Activated B cell treated with CpG ODN at 0.5 μM for 24 hours (primary cell): ENCODE results near the gene RFX4. TPM values are rescaled to one million over a fixed set of nuclear protein-coding genes. Genes with fewer than 3 reads are reported as not detected.

ENCODE experiments used
- ATAC-seq: fragments of 200-7000 bp; cut with Tn5 transposase; one replicate; pipeline ENCODE4 v1.10.0; 2021; ENCODE audit warnings: low read depth, mild to moderate bottlenecking, moderate library complexity
- CTCF ChIA-PET: fragments of 350-600 bp; sonication (Branson Sonifier 250); formaldehyde crosslinking; loops from one replicate; lab custom pipeline; 2021; ENCODE audit warnings: antibody characterized with exemption; lab: Charles Lee
- POLR2A ChIA-PET: fragments of 350-600 bp; sonication (Branson Sonifier 250); formaldehyde crosslinking; loops from one replicate; lab custom pipeline; 2021; ENCODE audit warnings: antibody characterized with exemption; lab: Charles Lee
- DNase-seq: peaks from one replicate; pipeline ENCODE4 v3.0.0; 2022
- H3K27ac Mint-ChIP-seq: one replicate; pipeline ENCODE4 v1.8.0; 2020; ENCODE audit warnings: mixed read lengths
- H3K27me3 Mint-ChIP-seq: one replicate; pipeline ENCODE4 v1.8.0; 2021; ENCODE audit warnings: mixed read lengths
- H3K36me3 Mint-ChIP-seq: one replicate; pipeline ENCODE4 v1.8.0; 2021; ENCODE audit warnings: low read depth, mixed read lengths
- H3K4me1 Mint-ChIP-seq: one replicate; pipeline ENCODE4 v1.8.0; 2021; ENCODE audit warnings: mixed read lengths
- H3K4me3 Mint-ChIP-seq: one replicate; pipeline ENCODE4 v1.8.0; 2020; ENCODE audit warnings: mild to moderate bottlenecking, mixed read lengths
- H3K9me3 Mint-ChIP-seq: one replicate; pipeline ENCODE4 v1.8.0; 2020; ENCODE audit warnings: mixed read lengths
- CTCF ChIP-seq: fragments of 200-600 bp; IDR thresholded peaks from one replicate; pipeline ENCODE4 v1.8.0; 2022; ENCODE audit warnings: antibody characterized with exemption, mild to moderate bottlenecking
- intact Hi-C: fragments of 100-400 bp; cut with micrococcal nuclease; formaldehyde crosslinking; loops from one replicate; pipeline ENCODE4 v1.15.1; 2024
- total RNA-seq: library from RNA; stranded (reverse); gene quantifications from 2 replicates; pipeline ENCODE4 v1.2.3, GENCODE V29; 2022

Gene RFX4
- total RNA-seq, 1 donor from 2014 or later = not detected

DNA sequence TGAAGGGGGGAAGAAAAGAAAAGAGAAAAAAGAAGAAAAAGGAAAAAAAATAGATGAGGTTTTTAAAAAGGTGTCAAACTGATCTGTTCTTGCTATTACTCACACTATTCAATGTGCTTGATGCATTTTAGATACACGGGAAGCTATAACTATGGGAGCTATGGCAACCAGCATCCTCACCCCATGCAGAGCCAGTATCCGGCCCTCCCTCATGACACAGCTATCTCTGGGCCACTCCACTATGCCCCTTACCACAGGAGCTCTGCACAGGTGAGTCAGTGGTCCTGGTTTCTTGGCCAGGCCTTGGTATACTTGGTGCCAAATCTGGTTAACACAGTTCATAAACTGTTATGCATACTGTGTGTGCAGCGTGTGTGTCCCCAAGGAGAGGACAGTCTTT lies 167.7 kb downstream of the RFX4 start:
- ChIA-PET POLR2A (no interaction called here), CTCF (no interaction called here)
- peaks cover 29% of the 10 kb centered on the region for H3K4me1 Mint-ChIP-seq
- H3K36me3 Mint-ChIP-seq = no peaks in the 10 kb centered on the region
- DNase-seq = no peak
- no peaks in the 10 kb centered on the region for H3K9me3 Mint-ChIP-seq
- TF ChIP-seq CTCF = no peak
- ATAC-seq = no peak
- H3K27me3 Mint-ChIP-seq = no peaks in the 10 kb centered on the region
- intact Hi-C loops = no loop called here
- no peak overlapping the region for H3K27ac Mint-ChIP-seq
- H3K4me3 Mint-ChIP-seq = no peak overlapping the region

- ChIA-PET CTCF (no interaction called here), POLR2A (no interaction called here)
- intact Hi-C loops = loop anchor here (2.0 kb wide), 1 partner anchor 21 kb away; the partner anchor contains the start of gene RIC8B
- Mint-ChIP-seq H3K36me3 (no peaks in the 10 kb centered on the region), H3K4me3 (peak overlapping the region; percentile 25), H3K27me3 (no peaks in the 10 kb centered on the region), H3K4me1 (peaks cover 18% of the 10 kb centered on the region), H3K9me3 (no peaks in the 10 kb centered on the region), H3K27ac (no peak overlapping the region)
- TF ChIP-seq CTCF = no peak
- DNase-seq (peak; percentile 33), ATAC-seq (peak; percentile 99)
Measured at GRCh38 chr12:106753526-106753925, 170.7 kb downstream of the RFX4 start.

- POLR2A ChIA-PET = no interaction called here
- no peaks in the 10 kb centered on the region for H3K36me3 Mint-ChIP-seq
- H3K27ac Mint-ChIP-seq = no peak overlapping the region
- intact Hi-C loops = no loop called here
- TF ChIP-seq CTCF = no peak
- H3K9me3 Mint-ChIP-seq = no peaks in the 10 kb centered on the region
- H3K27me3 Mint-ChIP-seq = no peaks in the 10 kb centered on the region
- peaks cover 22% of the 10 kb centered on the region for H3K4me1 Mint-ChIP-seq
- no peak overlapping the region for H3K4me3 Mint-ChIP-seq
- no peak for DNase-seq
- CTCF ChIA-PET = no interaction called here
- ATAC-seq = no peak
Measured at GRCh38 chr12:106754331-106754730, 171.5 kb downstream of the RFX4 start.

DNA sequence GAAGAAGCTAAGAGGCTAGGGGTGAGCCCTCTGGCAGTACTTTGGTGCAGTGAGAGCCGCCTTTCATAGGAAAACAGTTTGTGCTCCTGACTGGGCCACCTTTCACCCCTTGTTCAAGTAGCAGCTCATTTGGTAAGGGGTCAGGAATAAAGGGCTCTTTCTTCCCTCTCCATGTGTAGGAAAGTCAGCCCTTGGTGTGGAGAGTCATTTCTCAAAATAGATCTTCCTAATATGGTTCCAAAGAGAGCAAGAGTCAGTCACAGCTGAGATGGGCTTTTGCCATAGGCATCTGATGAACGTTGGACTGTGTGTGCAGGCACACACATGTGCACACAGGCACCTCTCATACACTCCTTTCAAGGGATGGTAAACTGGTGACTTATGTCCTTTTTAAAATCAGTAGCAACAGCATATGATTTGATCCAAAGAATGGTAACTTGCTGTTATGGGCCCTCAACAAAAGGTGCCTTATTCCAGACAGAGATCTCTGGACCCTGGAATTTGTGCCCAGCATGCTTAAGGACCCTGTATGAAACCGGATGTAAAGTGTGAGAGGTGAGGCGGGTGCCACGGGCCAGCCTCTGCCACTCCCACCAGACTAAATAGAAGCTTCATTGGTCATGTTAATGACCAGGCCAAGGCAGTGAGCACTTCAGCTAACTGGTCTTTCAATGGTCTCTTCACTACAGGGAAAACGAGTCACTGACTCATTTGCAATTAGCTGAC lies 175.0 kb downstream of the RFX4 start:
- Mint-ChIP-seq H3K27me3 (no peaks in the 10 kb centered on the region), H3K27ac (peak overlapping the region; percentile 46), H3K36me3 (no peaks in the 10 kb centered on the region), H3K9me3 (no peaks in the 10 kb centered on the region), H3K4me3 (no peak overlapping the region), H3K4me1 (peaks cover 41% of the 10 kb centered on the region)
- DNase-seq (no peak), ATAC-seq (no peak)
- intact Hi-C loops = no loop called here
- POLR2A ChIA-PET = no interaction called here
- no peak for TF ChIP-seq CTCF
- CTCF ChIA-PET = no interaction called here

- no peak overlapping the region for H3K4me3 Mint-ChIP-seq
- ATAC-seq = no peak
- no peak for DNase-seq
- no peak overlapping the region for H3K27ac Mint-ChIP-seq
- POLR2A ChIA-PET = no interaction called here
- no peaks in the 10 kb centered on the region for H3K36me3 Mint-ChIP-seq
- intact Hi-C loops = no loop called here
- CTCF ChIA-PET = no interaction called here
- H3K4me1 Mint-ChIP-seq = peaks cover 34% of the 10 kb centered on the region
- TF ChIP-seq CTCF = no peak
- no peaks in the 10 kb centered on the region for H3K9me3 Mint-ChIP-seq
- no peaks in the 10 kb centered on the region for H3K27me3 Mint-ChIP-seq
Measured at GRCh38 chr12:106758349-106759110, 175.7 kb downstream of the RFX4 start.
